Choroid plexus epithelial cell (primary cell): ENCODE data around the gene AUTS2.

Experiments
- DNase-seq: peaks from one replicate; pipeline ENCODE4 v3.0.0-alpha.2; 2010; ENCODE audit warnings: low read depth
- H3K4me3 ChIP-seq: 2 replicates; pipeline ENCODE4 v1.5.1; 2011; ENCODE audit warnings: low read depth, mild to moderate bottlenecking, control low read depth, low read length, moderate library complexity
- CTCF ChIP-seq: conservative IDR thresholded peaks from 2 replicates; pipeline ENCODE4 v1.5.1; 2011; ENCODE audit warnings: low read depth, mild to moderate bottlenecking, control low read depth, inconsistent platforms, low read length, moderate library complexity

AUTS2 gene

GRCh38 chr7:70569335-70569819, 971.1 kb downstream of the AUTS2 start:
- TF ChIP-seq CTCF, result no peak
- no peak for DNase-seq
- H3K4me3 ChIP-seq, result no peak overlapping the region

- DNase-seq, result no peak
- H3K4me3 ChIP-seq, result no peak overlapping the region
- TF ChIP-seq CTCF, result no peak
Measured at GRCh38 chr7:70570029-70570428, 971.8 kb downstream of the AUTS2 start.

GRCh38 chr7:70570961-70571360, 972.7 kb downstream of the AUTS2 start:
- no peak for TF ChIP-seq CTCF
- H3K4me3 ChIP-seq, result no peak overlapping the region
- DNase-seq, result no peak

GRCh38 chr7:70571403-70571934, 973.2 kb downstream of the AUTS2 start:
- DNase-seq, result peak; percentile 31
- TF ChIP-seq CTCF, result no peak
- H3K4me3 ChIP-seq, result no peak overlapping the region

- DNase-seq, result no peak
- H3K4me3 ChIP-seq, result no peak overlapping the region
Measured at GRCh38 chr7:70571961-70572360, 973.7 kb downstream of the AUTS2 start.

GRCh38 chr7:70572571-70572970, 974.3 kb downstream of the AUTS2 start:
- no peak for DNase-seq
- TF ChIP-seq CTCF, result no peak
- H3K4me3 ChIP-seq, result no peak overlapping the region

More at GRCh38 chr7:70571961-70572360, 973.7 kb downstream of the AUTS2 start:
- TF ChIP-seq CTCF, result no peak

- TF ChIP-seq CTCF, result no peak
- H3K4me3 ChIP-seq, result no peak overlapping the region
- DNase-seq, result no peak
Measured at GRCh38 chr7:70573071-70573661, 974.9 kb downstream of the AUTS2 start.
